HEK293 (cell line): ENCODE measurements around the gene CTAGE6.
"Not testable (repeated sequence)": the region's sequence is repeated elsewhere in the genome, so short reads cannot be mapped to it uniquely, and the experiment has no call there.

Experiments used
- KLF9 ChIP-seq: fragments of 450-650 bp; formaldehyde crosslinking; IDR thresholded peaks from 2 replicates; pipeline ENCODE4 v1.5.1; 2016; ENCODE audit warnings: missing biosample characterization, missing genetic modification characterization, low read depth
- MYNN ChIP-seq: fragments of 450-650 bp; formaldehyde crosslinking; IDR thresholded peaks from 2 replicates; pipeline ENCODE4 v1.5.1; 2016; ENCODE audit warnings: missing biosample characterization, missing genetic modification characterization, borderline replicate concordance
- ZNF114 ChIP-seq: fragments of 450-650 bp; formaldehyde crosslinking; IDR thresholded peaks from 2 replicates; pipeline ENCODE4 v1.5.0; 2017; ENCODE audit warnings: missing biosample characterization, missing genetic modification characterization
- ZNF274 ChIP-seq, 2 experiments: fragments of 200-500 bp in 1 of 2; fragments of 450-650 bp in 1 of 2; sonication (Bioruptor generic) in 1 of 2; formaldehyde crosslinking in 1 of 2; IDR thresholded peaks; 2 replicates each; pipeline versions ENCODE4 v1.5.1 to v1.6.1; 2014 to 2016; ENCODE audit warnings: borderline replicate concordance in 1 of 2, inconsistent platforms in 1 of 2, low read length in 1 of 2, missing biosample characterization in 1 of 2, missing genetic modification characterization in 1 of 2
- ZNF768 ChIP-seq: fragments of 450-650 bp; formaldehyde crosslinking; IDR thresholded peaks from 2 replicates; pipeline ENCODE4 v1.5.1; 2018; ENCODE audit warnings: missing biosample characterization, mild to moderate bottlenecking, missing genetic modification characterization

- not testable (repeated sequence) for TF ChIP-seq ZNF768; MYNN (tag by site-specific recombination); ZNF274 (IDR thresholded peaks at IDR 0.05; ENCODE audit: low read length); ZNF274 (tag by site-specific recombination; IDR thresholded peaks at IDR 0.05; ENCODE audit: borderline replicate concordance); KLF9; ZNF114 (tag by site-specific recombination)
Observed at GRCh38 chr7:143785415-143786182, 28.1 kb upstream of the CTAGE6 start.
